GM13977 (cell line): ENCODE data around the gene TENM3.

ENCODE experiments used
- DNase-seq: peaks from one replicate; pipeline ENCODE4 v3.0.0; 2012; ENCODE audit warnings: low spot score
- in situ Hi-C: fragments of 300-500 bp; cut with MboI; formaldehyde crosslinking; loops from one replicate; pipeline ENCODE4 v1.12.0; 2022; ENCODE audit warnings: low sequenced_read_pairs, low pct_unique_long_range_greater_than_20kb, mixed read lengths, inconsistent platforms; ENCODE audit not compliant: unreplicated experiment
- TF ChIP-seq, protein P1 (sequence below): IDR thresholded peaks from 2 replicates; pipeline ENCODE4 v1.5.1; 2012; ENCODE audit warnings: mild to moderate bottlenecking, control low read depth; ENCODE audit not compliant: insufficient read depth; ENCODE audit errors: extremely low read depth, missing control alignments

TENM3 gene

DNA sequence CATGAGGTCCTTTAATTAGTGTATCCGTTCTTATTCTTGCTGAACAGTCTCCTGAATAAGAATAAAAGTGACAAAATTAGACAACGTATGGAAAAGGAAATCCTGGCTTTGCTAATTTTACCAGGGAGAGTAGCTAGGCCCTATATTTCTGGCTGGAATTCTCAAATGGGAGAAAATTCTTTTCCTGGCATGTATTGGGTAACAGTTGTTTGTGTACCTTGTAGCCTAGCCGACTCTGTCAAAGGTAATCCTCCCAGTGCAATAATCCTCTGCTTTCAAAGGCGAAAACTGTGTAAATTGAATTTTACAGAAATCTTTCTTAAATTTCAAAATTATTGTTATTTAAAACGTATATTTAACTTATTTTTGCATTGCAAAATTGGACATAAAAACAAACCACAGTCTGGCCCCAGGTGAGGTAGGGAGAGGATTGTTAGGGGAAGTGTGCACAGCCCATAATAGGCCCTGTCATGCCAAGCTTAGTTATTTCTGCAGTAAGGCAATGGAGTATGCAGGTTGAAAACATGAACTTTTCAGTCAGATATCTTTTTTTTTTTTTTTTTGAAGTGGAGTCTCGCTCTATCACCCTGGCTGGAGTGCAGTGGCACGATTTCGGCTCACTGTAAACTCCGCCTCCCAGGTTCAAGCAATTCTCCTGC, 18.9 kb upstream of the TENM3 start:
- TF ChIP-seq, protein P1, sequence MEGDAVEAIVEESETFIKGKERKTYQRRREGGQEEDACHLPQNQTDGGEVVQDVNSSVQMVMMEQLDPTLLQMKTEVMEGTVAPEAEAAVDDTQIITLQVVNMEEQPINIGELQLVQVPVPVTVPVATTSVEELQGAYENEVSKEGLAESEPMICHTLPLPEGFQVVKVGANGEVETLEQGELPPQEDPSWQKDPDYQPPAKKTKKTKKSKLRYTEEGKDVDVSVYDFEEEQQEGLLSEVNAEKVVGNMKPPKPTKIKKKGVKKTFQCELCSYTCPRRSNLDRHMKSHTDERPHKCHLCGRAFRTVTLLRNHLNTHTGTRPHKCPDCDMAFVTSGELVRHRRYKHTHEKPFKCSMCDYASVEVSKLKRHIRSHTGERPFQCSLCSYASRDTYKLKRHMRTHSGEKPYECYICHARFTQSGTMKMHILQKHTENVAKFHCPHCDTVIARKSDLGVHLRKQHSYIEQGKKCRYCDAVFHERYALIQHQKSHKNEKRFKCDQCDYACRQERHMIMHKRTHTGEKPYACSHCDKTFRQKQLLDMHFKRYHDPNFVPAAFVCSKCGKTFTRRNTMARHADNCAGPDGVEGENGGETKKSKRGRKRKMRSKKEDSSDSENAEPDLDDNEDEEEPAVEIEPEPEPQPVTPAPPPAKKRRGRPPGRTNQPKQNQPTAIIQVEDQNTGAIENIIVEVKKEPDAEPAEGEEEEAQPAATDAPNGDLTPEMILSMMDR: no peak
- in situ Hi-C loops: no loop called here

DNA sequence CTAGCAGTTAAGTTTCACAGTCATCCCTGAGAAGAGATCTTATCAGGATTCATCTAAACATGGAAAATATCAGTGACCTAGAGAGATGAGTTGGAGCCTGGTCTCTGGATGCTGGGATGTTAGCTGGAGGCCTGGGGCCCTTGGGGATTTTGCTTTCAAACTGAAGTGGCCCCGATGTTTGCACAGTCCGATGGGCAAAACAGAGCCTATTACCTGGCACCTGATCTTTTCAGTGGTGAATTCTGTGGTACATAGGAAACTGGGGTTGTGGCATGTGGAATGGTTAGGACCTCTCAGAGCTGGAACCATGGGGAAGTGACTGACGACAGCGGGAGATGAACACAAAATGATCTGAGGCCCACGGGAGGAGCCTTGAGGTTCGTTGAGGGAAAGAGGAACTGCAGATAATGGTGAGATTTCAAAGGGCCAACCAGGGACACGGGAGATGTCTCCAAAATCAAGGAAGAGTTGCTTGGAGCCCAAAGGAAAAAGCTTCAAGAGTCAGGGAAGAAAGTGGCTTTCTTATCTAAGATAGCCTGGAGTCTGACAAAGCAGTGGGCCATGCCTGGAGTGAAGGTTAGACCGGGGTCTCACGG, 17.8 kb upstream of the TENM3 start:
- in situ Hi-C loops: no loop called here
- TF ChIP-seq, protein P1: no peak
- DNase-seq: no peak

More for the DNA sequence above, 18.9 kb upstream of the TENM3 start:
- no peak for DNase-seq

DNA sequence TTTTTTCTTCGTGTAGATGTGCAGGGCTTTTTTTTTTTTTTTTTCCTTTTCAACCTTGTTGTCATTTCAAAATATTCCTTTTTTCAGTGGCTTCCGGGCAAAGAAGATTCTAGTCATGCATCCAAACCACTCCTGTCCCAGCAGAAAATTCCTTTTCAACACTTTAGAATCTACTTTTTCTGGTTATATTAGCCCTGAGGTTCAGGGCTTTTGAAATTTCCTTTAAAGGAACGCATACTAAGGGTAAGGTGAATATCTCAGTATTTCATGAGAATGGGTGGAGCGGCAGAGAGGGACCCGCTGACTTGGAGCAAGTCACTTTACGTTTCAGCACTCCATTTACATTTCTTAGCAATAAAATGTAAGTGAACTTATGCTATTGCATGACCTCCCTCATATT, 15.6 kb upstream of the TENM3 start:
- in situ Hi-C loops: no loop called here
- TF ChIP-seq, protein P1: no peak
- DNase-seq: no peak

DNA sequence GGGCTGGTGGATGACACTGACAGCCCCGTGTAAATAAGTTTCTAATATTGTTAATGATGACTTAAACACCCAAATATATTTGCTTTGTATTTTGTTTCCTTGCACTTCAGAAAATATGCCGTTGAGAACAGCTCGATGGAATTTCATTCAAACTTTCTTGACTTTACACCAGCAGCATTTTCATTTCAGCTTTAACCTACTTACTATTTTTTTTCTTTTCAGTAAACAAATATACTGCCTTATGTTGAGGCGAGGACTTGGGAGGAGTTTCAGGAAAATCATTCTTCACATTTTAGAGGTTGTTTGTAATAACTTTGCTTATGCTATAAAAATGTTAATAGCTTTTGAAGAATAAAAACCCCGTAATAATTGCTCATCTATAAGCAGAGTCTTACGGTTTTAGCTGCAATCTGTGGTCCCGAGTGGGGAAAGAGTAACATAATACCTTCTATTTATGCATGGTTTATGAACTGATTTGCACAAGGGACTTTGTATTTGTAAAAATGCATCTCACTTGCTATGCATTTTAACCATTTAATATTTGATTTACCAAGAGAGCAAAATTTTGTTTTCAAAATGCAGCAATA, 14.1 kb upstream of the TENM3 start:
- in situ Hi-C loops: no loop called here
- DNase-seq: no peak
- TF ChIP-seq, protein P1: no peak

DNA sequence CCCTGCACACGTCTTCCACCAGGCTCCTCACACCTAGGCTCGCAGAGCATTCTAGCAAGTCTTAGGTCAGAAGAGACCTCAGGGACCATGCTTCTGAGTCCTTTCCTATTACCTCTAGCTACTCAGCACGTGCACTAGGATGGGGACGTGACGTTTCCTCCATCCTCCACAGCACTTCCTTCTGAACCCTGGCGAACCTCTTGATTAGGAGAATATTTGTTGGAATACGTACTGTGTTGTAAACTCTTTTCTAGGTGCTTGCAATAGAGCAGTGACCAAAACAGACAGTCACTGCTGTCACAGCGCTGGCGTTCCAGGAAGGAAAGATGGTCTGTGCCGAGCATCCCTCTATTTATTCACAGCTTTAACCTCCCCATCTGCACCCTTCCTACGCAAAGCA, 12.9 kb upstream of the TENM3 start:
- no peak for DNase-seq
- in situ Hi-C loops: no loop called here
- TF ChIP-seq, protein P1: no peak

DNA sequence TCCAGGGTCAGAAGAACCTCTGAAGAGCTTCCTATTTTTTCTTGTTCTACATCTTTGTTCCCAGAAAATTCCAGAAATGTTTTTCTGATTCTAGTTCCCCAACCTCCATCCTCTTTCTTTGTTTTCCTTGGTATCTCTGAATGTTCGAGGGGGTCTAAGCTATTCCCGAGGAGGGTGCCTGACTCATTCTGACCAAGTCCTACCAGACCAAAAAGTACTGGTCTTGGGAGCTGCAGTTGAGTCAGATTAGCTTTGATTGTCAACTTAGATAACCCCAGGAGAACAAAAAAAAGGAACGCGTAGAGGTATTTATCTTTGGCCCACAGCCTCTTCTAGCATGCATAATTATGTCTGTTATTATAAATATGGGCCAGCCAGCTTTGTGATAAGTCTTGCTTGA, 12.1 kb upstream of the TENM3 start:
- in situ Hi-C loops: no loop called here
- TF ChIP-seq, protein P1: no peak
- DNase-seq: no peak
